ENCODE measurements around the gene AOPEP.
A peak's percentile ranks its signal among the peaks of the same experiment; 100 is the strongest.

DNA sequence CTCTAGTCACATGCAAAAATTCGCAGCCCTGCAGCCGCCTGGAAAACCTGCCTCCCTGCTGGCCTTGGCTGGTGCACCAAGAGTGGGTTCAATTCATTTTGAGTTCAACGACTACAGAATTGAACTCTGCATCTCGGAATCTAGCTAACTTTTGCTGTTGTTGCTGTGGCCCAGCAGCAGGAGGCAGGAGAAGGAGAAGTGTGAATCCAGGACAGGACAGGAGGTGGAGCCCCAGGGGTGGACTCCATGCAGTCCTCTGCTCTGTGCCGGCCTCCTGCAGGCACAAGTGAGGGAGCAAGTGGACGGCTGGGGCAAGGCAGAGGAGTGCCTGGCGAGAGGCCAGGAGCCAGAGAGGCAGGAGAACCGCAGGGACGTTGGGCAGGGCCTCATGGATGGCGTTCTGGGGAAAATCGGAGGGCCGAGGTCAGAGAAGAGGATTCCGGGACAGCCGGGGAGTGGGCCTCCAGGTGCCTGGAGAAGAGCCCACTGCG, 376.8 kb downstream of the AOPEP start:
- TF ChIP-seq, protein P1, sequence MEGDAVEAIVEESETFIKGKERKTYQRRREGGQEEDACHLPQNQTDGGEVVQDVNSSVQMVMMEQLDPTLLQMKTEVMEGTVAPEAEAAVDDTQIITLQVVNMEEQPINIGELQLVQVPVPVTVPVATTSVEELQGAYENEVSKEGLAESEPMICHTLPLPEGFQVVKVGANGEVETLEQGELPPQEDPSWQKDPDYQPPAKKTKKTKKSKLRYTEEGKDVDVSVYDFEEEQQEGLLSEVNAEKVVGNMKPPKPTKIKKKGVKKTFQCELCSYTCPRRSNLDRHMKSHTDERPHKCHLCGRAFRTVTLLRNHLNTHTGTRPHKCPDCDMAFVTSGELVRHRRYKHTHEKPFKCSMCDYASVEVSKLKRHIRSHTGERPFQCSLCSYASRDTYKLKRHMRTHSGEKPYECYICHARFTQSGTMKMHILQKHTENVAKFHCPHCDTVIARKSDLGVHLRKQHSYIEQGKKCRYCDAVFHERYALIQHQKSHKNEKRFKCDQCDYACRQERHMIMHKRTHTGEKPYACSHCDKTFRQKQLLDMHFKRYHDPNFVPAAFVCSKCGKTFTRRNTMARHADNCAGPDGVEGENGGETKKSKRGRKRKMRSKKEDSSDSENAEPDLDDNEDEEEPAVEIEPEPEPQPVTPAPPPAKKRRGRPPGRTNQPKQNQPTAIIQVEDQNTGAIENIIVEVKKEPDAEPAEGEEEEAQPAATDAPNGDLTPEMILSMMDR (conservative IDR thresholded peaks at IDR 0.05; ENCODE audit: low read length), result peak; percentile 21; the same call in 1 of the 2 replicates
- TF ChIP-seq EZH2phosphoT487 (IDR thresholded peaks at IDR 0.05; ENCODE audit: borderline replicate concordance), result no peak
